ENCODE results near the gene NECTIN2. TPM values are rescaled to one million over a fixed set of nuclear protein-coding genes. Genes with fewer than 3 reads are reported as not detected.

NECTIN2 gene
- total RNA-seq, 1 experiment from 2014 or later: 176 TPM

DNA sequence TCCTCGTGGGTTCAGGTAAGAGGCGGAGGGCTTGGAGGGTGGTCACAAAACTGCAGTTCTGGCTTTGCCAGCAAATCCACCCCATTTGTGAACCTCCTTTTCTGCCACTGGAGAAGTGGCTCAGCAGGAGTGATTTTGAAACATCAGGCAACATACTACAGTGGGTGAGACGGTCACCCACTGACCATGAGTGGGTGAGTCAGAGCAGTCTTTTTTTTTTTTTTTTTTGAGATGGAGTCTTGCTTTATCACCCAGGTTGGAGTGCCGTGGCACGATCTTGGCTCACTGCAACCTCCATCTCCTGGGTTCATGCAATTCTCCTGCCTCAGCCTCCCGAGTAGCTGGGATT lies 47.9 kb downstream of the NECTIN2 start:
- H4K91ac ChIP-seq (ENCODE audit: insufficient read length, low read depth, low read length): no peak overlapping the region
- TF ChIP-seq, protein P1, sequence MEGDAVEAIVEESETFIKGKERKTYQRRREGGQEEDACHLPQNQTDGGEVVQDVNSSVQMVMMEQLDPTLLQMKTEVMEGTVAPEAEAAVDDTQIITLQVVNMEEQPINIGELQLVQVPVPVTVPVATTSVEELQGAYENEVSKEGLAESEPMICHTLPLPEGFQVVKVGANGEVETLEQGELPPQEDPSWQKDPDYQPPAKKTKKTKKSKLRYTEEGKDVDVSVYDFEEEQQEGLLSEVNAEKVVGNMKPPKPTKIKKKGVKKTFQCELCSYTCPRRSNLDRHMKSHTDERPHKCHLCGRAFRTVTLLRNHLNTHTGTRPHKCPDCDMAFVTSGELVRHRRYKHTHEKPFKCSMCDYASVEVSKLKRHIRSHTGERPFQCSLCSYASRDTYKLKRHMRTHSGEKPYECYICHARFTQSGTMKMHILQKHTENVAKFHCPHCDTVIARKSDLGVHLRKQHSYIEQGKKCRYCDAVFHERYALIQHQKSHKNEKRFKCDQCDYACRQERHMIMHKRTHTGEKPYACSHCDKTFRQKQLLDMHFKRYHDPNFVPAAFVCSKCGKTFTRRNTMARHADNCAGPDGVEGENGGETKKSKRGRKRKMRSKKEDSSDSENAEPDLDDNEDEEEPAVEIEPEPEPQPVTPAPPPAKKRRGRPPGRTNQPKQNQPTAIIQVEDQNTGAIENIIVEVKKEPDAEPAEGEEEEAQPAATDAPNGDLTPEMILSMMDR (conservative IDR thresholded peaks at IDR 0.05): no peak
- H3K14ac ChIP-seq (ENCODE audit: insufficient read depth, low read length): no peak overlapping the region
- H2BK12ac ChIP-seq (ENCODE audit: insufficient read length, low read depth, low read length): no peak overlapping the region
- H2AFZ ChIP-seq (ENCODE audit: low read length): no peak overlapping the region
- peaks cover 3 to 21% of the 10 kb centered on the region in 2 experiments for H3K4me1 Mint-ChIP-seq
- no peak overlapping the region for H2AK5ac ChIP-seq (ENCODE audit: insufficient read length, low read length)
- H3T11ph ChIP-seq (ENCODE audit: low read length): no peak overlapping the region
- H3K4me2 ChIP-seq (ENCODE audit: insufficient read depth, insufficient read length, low read length): no peak overlapping the region
- H3K4me1 ChIP-seq (ENCODE audit: insufficient read depth, low read length): peaks cover 6% of the 10 kb centered on the region; the same call in 1 of the 2 replicates
- no peaks in the 10 kb centered on the region for H3K9me3 Mint-ChIP-seq
- H4K20me1 ChIP-seq (ENCODE audit: control insufficient read depth, insufficient read depth, insufficient read length): peaks cover 3% of the 10 kb centered on the region
- no peak overlapping the region for H3K4me3 Mint-ChIP-seq
- H3K79me2 ChIP-seq (ENCODE audit: insufficient read depth, low read length): peaks cover 12% of the 10 kb centered on the region
- no peak overlapping the region for H3K4ac ChIP-seq (ENCODE audit: low read depth, low read length)
- H2BK15ac ChIP-seq (ENCODE audit: low read depth, low read length): no peak overlapping the region
- H4K5ac ChIP-seq (ENCODE audit: insufficient read length, low read depth, low read length): no peak overlapping the region
- peaks cover 6% of the 10 kb centered on the region for H3K23me2 ChIP-seq (ENCODE audit: insufficient read length, low read depth, low read length, poor library complexity, severe bottlenecking)
- H3K56ac ChIP-seq (ENCODE audit: insufficient read length, low read depth, low read length): no peak overlapping the region
- H3K27me3 Mint-ChIP-seq (ENCODE audit: low read depth): no peaks in the 10 kb centered on the region; the same call in 1 of the 2 replicates
- H3K9me3 ChIP-seq (ENCODE audit: control insufficient read depth, low read depth, low read length): no peaks in the 10 kb centered on the region
- H4K8ac ChIP-seq (replicated peaks; ENCODE audit: insufficient read length, low read depth, low read length): no peak overlapping the region
- peaks cover 54 to 69% (median 67%) of the 10 kb centered on the region in 3 experiments; a peak in 6 of 7 replicates for H3K36me3 Mint-ChIP-seq (ENCODE audit: insufficient read depth in 1 of 3, low read depth in 3 of 3)
- H2BK5ac ChIP-seq (ENCODE audit: insufficient read length, low read length): no peak overlapping the region
- H3K27ac Mint-ChIP-seq: no peak overlapping the region
- H3K18ac ChIP-seq (ENCODE audit: insufficient read length, low read depth, low read length): no peak overlapping the region
- no peak overlapping the region for H3K9ac ChIP-seq (ENCODE audit: extremely low read depth, insufficient read length, low read length)
- H2BK120ac ChIP-seq (ENCODE audit: low read depth, low read length, poor library complexity, severe bottlenecking): no peak overlapping the region
- no peak overlapping the region for H2BK20ac ChIP-seq (ENCODE audit: low read depth, low read length, poor library complexity, severe bottlenecking)
- H3K23ac ChIP-seq (ENCODE audit: insufficient read length, low read depth, low read length): no peak overlapping the region
- WGBS (ENCODE audit: extremely low coverage, insufficient read length, low lambda C conversion rate): no CpG with 5 or more reads among the region's 6 CpGs
- peaks cover 15% of the 10 kb centered on the region for H3K79me1 ChIP-seq (ENCODE audit: insufficient read depth, low read depth, low read length, poor library complexity, severe bottlenecking)
- H3K27ac ChIP-seq (ENCODE audit: insufficient read length, low read depth, low read length): no peak overlapping the region
- no peaks in the 10 kb centered on the region for H3K27me3 ChIP-seq (ENCODE audit: insufficient read depth, low read length)
- no peak for DNase-seq

Data from H9 (cell line).